K562 (cell line): Measurements from ENCODE around the gene SUMO3. TPM values are rescaled to one million over a fixed set of nuclear protein-coding genes. Genes with fewer than 3 reads are reported as not detected.

Experiments
- ATAC-seq: fragments of 200-7000 bp; cut with Tn5 transposase; 3 replicates; pipeline ENCODE4 v1.9.1; 2020; ENCODE audit warnings: moderate library complexity
- BruUV-seq: library from RNA; stranded (reverse); fragments of 400-500 nt; replicated peaks from 2 replicates; lab custom pipeline; 2021; lab: Mats Ljungman, UMichigan
- CTCF ChIA-PET: fragments of 300-600 bp; formaldehyde crosslinking; extraction: SDS; loops from one replicate; lab custom pipeline; 2021; ENCODE audit warnings: low intra/inter-chr PET ratio; lab: Yijun Ruan, JAX
- POLR2A ChIA-PET: fragments of 300-600, 350-650 bp; sonication (Branson Sonifier 250); formaldehyde crosslinking; extraction: SDS; loops from one replicate; lab custom pipeline; 2021; ENCODE audit warnings: antibody characterized with exemption, inconsistent platforms; lab: Yijun Ruan, JAX
- DNase-seq, 4 experiments: peaks; one replicate each; pipeline versions ENCODE4 v3.0.0 to v3.0.0-alpha.2; 2011 to 2018; ENCODE audit warnings: low spot score in 3 of 4, mixed read lengths in 3 of 4; ENCODE audit errors: extremely low read depth in 1 of 4
- FAIRE-seq: peaks from 2 replicates; lab custom pipeline; 2011; peaks lifted over from hg19 to GRCh38; lab: Jason Lieb, UNC
- H2AFZ ChIP-seq: 2 replicates; pipeline ENCODE4 v1.6.0; 2011; ENCODE audit warnings: low read depth, low read length, control low read depth, inconsistent platforms
- H3K27ac ChIP-seq: fragments of 200-600 bp; 3 replicates; pipeline ENCODE4 v1.8.0; 2011; ENCODE audit warnings: low read depth, mild to moderate bottlenecking, control low read depth, inconsistent platforms, low read length, moderate library complexity, mixed read lengths; ENCODE audit errors: extremely low read depth
- H3K27me3 ChIP-seq, 2 experiments: fragments of 300-600 bp in 1 of 2; 2 replicates in 1 of 2; 3 replicates in 1 of 2; pipeline versions ENCODE4 v1.6.0 to v1.8.0; 2011; ENCODE audit warnings: inconsistent platforms in 2 of 2, low read length in 2 of 2, mild to moderate bottlenecking in 1 of 2, mixed read lengths in 1 of 2, moderate library complexity in 1 of 2; ENCODE audit not compliant: control insufficient read depth in 2 of 2, insufficient read depth in 2 of 2
- H3K36me3 ChIP-seq: fragments of 300-600 bp; 3 replicates; pipeline ENCODE4 v1.8.0; 2011; ENCODE audit warnings: mild to moderate bottlenecking, low read length, inconsistent platforms; ENCODE audit not compliant: control insufficient read depth, insufficient read depth
- H3K4me1 ChIP-seq, 2 experiments: fragments of 200-600 bp in 1 of 2; replicated peaks in 1 of 2; 2 replicates in 1 of 2; 3 replicates in 1 of 2; pipeline versions ENCODE4 v1.5.1 to v1.8.0; 2011; ENCODE audit warnings: inconsistent platforms in 2 of 2, low read length in 2 of 2, mild to moderate bottlenecking in 1 of 2, mixed read lengths in 1 of 2, moderate library complexity in 1 of 2; ENCODE audit not compliant: control insufficient read depth in 2 of 2, insufficient read depth in 2 of 2
- H3K4me2 ChIP-seq: 2 replicates; pipeline ENCODE4 v1.6.1; 2011; ENCODE audit warnings: low read length, control low read depth, inconsistent platforms, mixed read lengths; ENCODE audit not compliant: insufficient read depth
- H3K4me3 ChIP-seq: fragments of 200-600 bp; sonication (generic), shearing (Covaris generic); 2 replicates; pipeline ENCODE4 v1.5.1; 2016; ENCODE audit warnings: control low read depth, inconsistent platforms
- H3K79me2 ChIP-seq: fragments of 200-600 bp; 3 replicates; pipeline ENCODE4 v1.8.0; 2011; ENCODE audit warnings: low read length, inconsistent platforms; ENCODE audit not compliant: control insufficient read depth, insufficient read depth
- H3K9ac ChIP-seq, 2 experiments: 2 replicates each; pipeline versions ENCODE4 v1.6.0 to v1.6.1; 2011; ENCODE audit warnings: low read depth in 2 of 2, low read length in 2 of 2, control low read depth in 1 of 2, inconsistent platforms in 1 of 2, mild to moderate bottlenecking in 1 of 2, mixed read lengths in 1 of 2; ENCODE audit not compliant: insufficient read depth in 1 of 2
- H3K9me1 ChIP-seq: one replicate; pipeline ENCODE4 v1.6.0; 2011; ENCODE audit warnings: inconsistent platforms, mild to moderate bottlenecking, low read length, moderate library complexity; ENCODE audit not compliant: control insufficient read depth, insufficient read depth
- H3K9me3 ChIP-seq: replicated peaks from 2 replicates; pipeline ENCODE4 v1.5.1; 2011; ENCODE audit warnings: low read depth, low read length, inconsistent platforms; ENCODE audit not compliant: control insufficient read depth, insufficient read depth
- H4K20me1 ChIP-seq: replicated peaks from 2 replicates; pipeline ENCODE4 v1.6.1; 2011; ENCODE audit warnings: low read length, inconsistent platforms, mixed read lengths; ENCODE audit not compliant: control insufficient read depth, insufficient read depth
- CBFA2T2 ChIP-seq: fragments of 450-650 bp; conservative IDR thresholded peaks from 2 replicates; pipeline ENCODE4 v1.6.1; 2017; ENCODE audit warnings: mild to moderate bottlenecking
- CBX3 ChIP-seq, 2 experiments: IDR thresholded peaks; 1 replicate in 1 of 2; 2 replicates in 1 of 2; pipeline ENCODE4 v1.6.1; 2012; ENCODE audit warnings: inconsistent platforms in 2 of 2, low read length in 2 of 2, borderline replicate concordance in 1 of 2, control low read depth in 1 of 2
- CREM ChIP-seq: IDR thresholded peaks from 2 replicates; pipeline ENCODE4 v1.6.1; 2014; ENCODE audit warnings: antibody characterized with exemption, low read depth
- EHMT2 ChIP-seq: fragments of 450-650 bp; IDR thresholded peaks from 2 replicates; pipeline ENCODE4 v1.6.1; 2018; ENCODE audit warnings: antibody characterized with exemption
- JUND ChIP-seq, 2 experiments: IDR thresholded peaks; 2 replicates in 1 of 2; 3 replicates in 1 of 2; pipeline ENCODE4 v1.6.1; 2011; ENCODE audit warnings: borderline replicate concordance in 2 of 2, low read depth in 2 of 2, low read length in 2 of 2, improper control_type of control experiment in 1 of 2, missing biosample characterization in 1 of 2, missing genetic modification characterization in 1 of 2, missing genetic modification reagents in 1 of 2
- KAT8 ChIP-seq: fragments of 450-650 bp; IDR thresholded peaks from 2 replicates; pipeline ENCODE4 v1.6.1; 2016; ENCODE audit warnings: low read depth, mild to moderate bottlenecking
- KDM5B ChIP-seq: fragments of 200-600 bp; sonication (generic); IDR thresholded peaks from 2 replicates; pipeline ENCODE4 v1.6.1; 2012; ENCODE audit warnings: low read depth, mild to moderate bottlenecking, moderate library complexity, low read length, control low read depth, inconsistent platforms; ENCODE audit not compliant: insufficient replicate concordance
- MCM5 ChIP-seq: fragments of 450-650 bp; IDR thresholded peaks from 2 replicates; pipeline ENCODE4 v1.6.1; 2016; ENCODE audit warnings: low read depth
- POLR2B ChIP-seq: fragments of 450-650 bp; IDR thresholded peaks from 2 replicates; pipeline ENCODE4 v1.6.1; 2018; ENCODE audit warnings: low read depth; ENCODE audit not compliant: partially characterized antibody
- SMARCA5 ChIP-seq: fragments of 450-650 bp; IDR thresholded peaks from 2 replicates; pipeline ENCODE4 v1.6.1; 2016
- STAT5B ChIP-seq: fragments of 250-450 bp; sonication (Bioruptor Pico); IDR thresholded peaks from 2 replicates; pipeline ENCODE4 v1.8.0; 2021; ENCODE audit warnings: mild to moderate bottlenecking, inconsistent platforms
- TAF7 ChIP-seq: fragments of 450-650 bp; IDR thresholded peaks from 2 replicates; pipeline ENCODE4 v1.6.1; 2016; ENCODE audit warnings: missing genetic modification characterization, missing compliant biosample characterization
- TRIM24 ChIP-seq, 2 experiments: fragments of 450-650 bp; IDR thresholded peaks; 2 replicates each; pipeline ENCODE4 v1.6.1; 2016
- ZNF274 ChIP-seq: IDR thresholded peaks from 2 replicates; pipeline ENCODE4 v1.6.1; 2011; ENCODE audit warnings: low read depth, mild to moderate bottlenecking, low read length, moderate library complexity, borderline replicate concordance
- ZNF324 ChIP-seq: fragments of 250-450 bp; sonication (Bioruptor Pico); IDR thresholded peaks from 2 replicates; pipeline ENCODE4 v1.4.0; 2020; ENCODE audit warnings: mild to moderate bottlenecking
- ZNF431 ChIP-seq: sonication (generic); formaldehyde crosslinking; IDR thresholded peaks from 2 replicates; pipeline ENCODE4 v1.8.0; 2022; ENCODE audit warnings: mild to moderate bottlenecking, missing genetic modification reagents
- WGBS: fragments of 100-300 bp; shearing (Covaris generic); methylation state at CpG from one replicate; pipeline ENCODE4 v1.1.6; 2016; ENCODE audit warnings: low coverage, mixed read lengths; ENCODE audit not compliant: insufficient coverage; ENCODE audit errors: missing lambda C conversion rate; 5-methylcytosine and 5-hydroxymethylcytosine counted together
- in situ Hi-C: fragments of 300-500 bp; cut with MboI; formaldehyde crosslinking; loops from 4 replicates; pipeline ENCODE4 v1.15.0; 2018; ENCODE audit warnings: inconsistent platforms, mixed read lengths
- intact Hi-C: fragments of 100-400 bp; cut with micrococcal nuclease; formaldehyde crosslinking; loops from 2 replicates; pipeline ENCODE4 v1.14.2; 2022
- polyA plus RNA-seq, 8 experiments: library from polyadenylated mRNA; depleted of rRNA in 4 of 8; stranded (reverse) in 5 of 8; unstranded in 3 of 8; fragments of >200 nt; fragmentation: Nextera tagmentation in 2 of 8; fragmentation: Illumina TruSeq in 1 of 8; extraction: Ambion mirVana in 2 of 8; extraction: Trizol in 1 of 8; gene quantifications; 2 replicates each; pipeline versions ENCODE4 v1.2.1 to v1.2.3, GENCODE V29; 2011 to 2014; ENCODE audit warnings: inconsistent platforms in 1 of 8, missing spikeins in 1 of 8
- total RNA-seq, 7 experiments: library from RNA; depleted of rRNA in 6 of 7; stranded (reverse); fragments of >200 nt in 6 of 7; fragmentation: Illumina TruSeq in 2 of 7; extraction: Trizol in 2 of 7; gene quantifications; 2 replicates each; pipeline versions ENCODE4 v1.2.1 to v1.2.3, GENCODE V29; 2011 to 2021; ENCODE audit warnings: low replicate concordance in 1 of 7
- TF ChIP-seq, protein P1 (sequence below): fragments of 250-450 bp; sonication (Bioruptor Pico); IDR thresholded peaks from 2 replicates; pipeline ENCODE4 v1.5.1; 2021; ENCODE audit warnings: mild to moderate bottlenecking
- TF ChIP-seq, protein P2 (sequence below): sonication (generic); formaldehyde crosslinking; IDR thresholded peaks from 2 replicates; pipeline ENCODE4 v1.5.0; 2020; ENCODE audit warnings: missing genetic modification reagents

SUMO3 gene
- total and polyA plus RNA-seq, 9 of the 15 experiments (the other 6 are each of a cell fraction or from before 2014, with no cell fraction given), result 13.9 to 143 (median 113) TPM

DNA sequence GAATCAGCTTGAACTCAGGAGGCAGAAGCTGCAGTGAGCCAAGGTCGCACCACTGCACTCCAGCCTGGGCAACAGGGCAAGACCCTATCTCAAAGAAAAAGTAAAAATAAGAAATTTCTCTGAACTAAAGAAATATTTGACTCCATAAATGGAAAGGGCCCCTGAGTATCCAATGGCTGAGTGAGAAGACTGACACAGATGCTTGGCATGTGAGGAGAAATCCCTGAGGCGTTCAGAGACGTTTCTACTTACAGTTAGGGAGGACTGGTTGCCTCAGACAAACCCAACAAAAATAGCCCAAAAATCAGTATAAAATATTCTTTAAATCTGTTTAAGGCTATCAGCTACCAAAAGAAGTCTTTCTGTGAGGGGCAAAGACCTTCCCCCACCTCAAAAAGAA is 3.0 kb upstream of the SUMO3 start (continued):
- TF ChIP-seq, protein P1, sequence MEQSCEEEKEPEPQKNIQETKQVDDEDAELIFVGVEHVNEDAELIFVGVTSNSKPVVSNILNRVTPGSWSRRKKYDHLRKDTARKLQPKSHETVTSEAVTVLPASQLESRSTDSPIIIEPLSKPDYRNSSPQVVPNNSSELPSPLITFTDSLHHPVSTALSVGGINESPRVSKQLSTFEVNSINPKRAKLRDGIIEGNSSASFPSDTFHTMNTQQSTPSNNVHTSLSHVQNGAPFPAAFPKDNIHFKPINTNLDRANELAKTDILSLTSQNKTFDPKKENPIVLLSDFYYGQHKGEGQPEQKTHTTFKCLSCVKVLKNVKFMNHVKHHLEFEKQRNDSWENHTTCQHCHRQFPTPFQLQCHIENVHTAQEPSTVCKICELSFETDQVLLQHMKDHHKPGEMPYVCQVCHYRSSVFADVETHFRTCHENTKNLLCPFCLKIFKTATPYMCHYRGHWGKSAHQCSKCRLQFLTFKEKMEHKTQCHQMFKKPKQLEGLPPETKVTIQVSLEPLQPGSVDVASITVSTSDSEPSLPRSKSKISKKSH, result no peak
- TF ChIP-seq TAF7 (no peak), MCM5 (no peak), CREM (no peak), KAT8 (no peak), ZNF431 (CRISPR knock-in tag) (no peak), ZNF274 (no peak)

DNA sequence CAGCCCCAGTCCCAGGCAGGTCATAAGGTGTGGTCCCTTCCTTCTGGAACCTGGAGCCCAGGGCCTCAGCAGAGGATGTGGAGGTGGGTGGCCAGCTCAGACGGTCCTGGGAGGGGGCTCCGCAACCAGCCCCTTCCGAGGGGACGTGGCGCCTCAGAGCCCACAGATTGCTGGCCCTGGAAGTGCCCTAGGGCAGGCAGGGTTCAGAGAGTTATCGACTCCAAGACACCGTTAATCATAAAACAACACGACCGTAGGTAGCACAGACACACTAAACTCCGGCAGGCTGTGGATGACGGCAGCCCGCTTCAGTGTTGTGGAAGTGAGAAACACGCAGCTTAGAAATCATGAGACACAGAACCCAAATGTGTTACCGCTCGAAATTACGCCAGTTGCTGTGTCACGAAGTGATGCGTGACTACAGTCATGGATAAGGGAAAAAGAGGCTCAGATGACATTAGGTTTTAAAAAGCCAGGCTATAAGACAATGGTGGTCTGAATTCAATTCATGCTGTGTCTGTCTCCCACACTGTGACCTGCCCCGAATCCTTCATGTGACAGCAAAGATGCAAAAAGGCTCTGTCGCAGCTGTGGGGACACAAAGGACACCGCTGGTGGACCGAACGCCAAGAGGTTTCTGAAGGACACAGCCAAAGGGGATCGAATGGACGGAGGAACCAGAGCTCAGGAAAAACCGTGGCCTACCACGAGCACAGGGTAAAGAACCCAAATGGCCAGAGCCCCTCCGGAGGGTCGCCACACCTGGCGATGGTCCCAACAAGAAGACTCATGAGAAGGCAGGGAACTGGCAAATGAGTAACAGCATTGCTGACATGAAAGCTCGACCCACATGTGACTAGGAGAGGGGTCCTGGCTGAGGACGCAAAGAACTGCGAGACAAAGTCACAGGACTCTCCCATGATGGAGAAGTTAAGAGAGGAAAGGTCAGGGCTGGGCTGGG is 1.7 kb upstream of the SUMO3 start:
- H2AFZ ChIP-seq, result no peak overlapping the region
- H3K27me3 ChIP-seq, result no peaks in the 10 kb centered on the region
- CTCF ChIA-PET, result interaction anchor here (1.0 kb wide), 1 partner anchor 8 kb away, joined by 3 read pairs; no protein-coding TSS in a partner anchor
- DNase-seq (no peak), FAIRE-seq (peak; percentile 29), ATAC-seq (no peak)
- WGBS, result 90% methylated on average over 29 of the region's 33 CpGs
- H3K4me1 ChIP-seq, result peaks cover 0 to 43% of the 10 kb centered on the region in 2 experiments; a peak in 4 of 5 replicates
- no TSS peak for BruUV-seq
- H3K27ac ChIP-seq, result no peak overlapping the region
- no peak overlapping the region; a peak in 1 of 4 replicates for H3K9ac ChIP-seq
- peaks cover 25% of the 10 kb centered on the region; the same call in 1 of the 2 replicates for H4K20me1 ChIP-seq
- peaks cover 16% of the 10 kb centered on the region for H3K9me3 ChIP-seq
- no peak overlapping the region for H3K4me3 ChIP-seq
- in situ Hi-C loops (no loop called here), intact Hi-C loops (no loop called here)
- H3K36me3 ChIP-seq, result no peaks in the 10 kb centered on the region; the same call in 2 of the 3 replicates
- peaks cover 15% of the 10 kb centered on the region for H3K9me1 ChIP-seq
- no peak overlapping the region for H3K4me2 ChIP-seq
- peaks cover 36% of the 10 kb centered on the region for H3K79me2 ChIP-seq
- POLR2A ChIA-PET, result interaction anchor here (0.9 to 1.3 kb wide), 2 partner anchors 22 to 59 kb away, joined by 3 read pairs; no protein-coding TSS in a partner anchor
- no peak for TF ChIP-seq EHMT2
- peak in 1 of 2 experiments; percentile 64; a peak in 2 of 3 replicates for TF ChIP-seq CBX3 (IDR thresholded peaks at IDR 0.05; ENCODE audit: borderline replicate concordance in 1 of 2, low read length in 2 of 2)
- no peak for TF ChIP-seq ZNF324 (CRISPR knock-in tag)
- no peak for TF ChIP-seq CBFA2T2
- TF ChIP-seq SMARCA5, result no peak
- peak; percentile 28 for TF ChIP-seq POLR2B
- TF ChIP-seq KDM5B, result peak; percentile 12
- no peak for TF ChIP-seq JUND (IDR thresholded peaks at IDR 0.05; ENCODE audit: borderline replicate concordance, low read depth, low read length)
- TF ChIP-seq JUND (tag; IDR thresholded peaks at IDR 0.05; ENCODE audit: borderline replicate concordance, low read depth, low read length), result no peak
- TF ChIP-seq TRIM24 (IDR thresholded peaks at IDR 0.05), result peak; percentile 24 to 48; a peak in 2 of 4 replicates
- TF ChIP-seq, protein P2, sequence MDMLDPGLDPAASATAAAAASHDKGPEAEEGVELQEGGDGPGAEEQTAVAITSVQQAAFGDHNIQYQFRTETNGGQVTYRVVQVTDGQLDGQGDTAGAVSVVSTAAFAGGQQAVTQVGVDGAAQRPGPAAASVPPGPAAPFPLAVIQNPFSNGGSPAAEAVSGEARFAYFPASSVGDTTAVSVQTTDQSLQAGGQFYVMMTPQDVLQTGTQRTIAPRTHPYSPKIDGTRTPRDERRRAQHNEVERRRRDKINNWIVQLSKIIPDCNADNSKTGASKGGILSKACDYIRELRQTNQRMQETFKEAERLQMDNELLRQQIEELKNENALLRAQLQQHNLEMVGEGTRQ (CRISPR knock-in tag), result no peak
- no peak for TF ChIP-seq STAT5B (CRISPR knock-in tag)
